H1 (cell line): Measurements from ENCODE around the gene ADSS1. TPM values are rescaled to one million over a fixed set of nuclear protein-coding genes. Genes with fewer than 3 reads are reported as not detected.

Experiments
- CTCF ChIA-PET: fragments of 300-600 bp; sonication (Branson Sonifier 250); formaldehyde crosslinking; loops from one replicate; lab custom pipeline; 2021; ENCODE audit not compliant: partially characterized antibody; lab: Charles Lee
- POLR2A ChIA-PET: fragments of 300-600 bp; sonication (Branson Sonifier 250); formaldehyde crosslinking; loops from one replicate; lab custom pipeline; 2021; ENCODE audit warnings: inconsistent platforms; ENCODE audit not compliant: partially characterized antibody; lab: Charles Lee
- DNase-seq, 2 experiments: peaks; one replicate each; pipeline versions ENCODE4 v3.0.0 to v3.0.0-alpha.2; 2010 to 2022; ENCODE audit warnings: low spot score in 2 of 2, low read depth in 1 of 2, mixed read lengths in 1 of 2
- FAIRE-seq: peaks from 2 replicates; lab custom pipeline; 2011; peaks lifted over from hg19 to GRCh38; lab: Jason Lieb, UNC
- H2AFZ ChIP-seq: 2 replicates; pipeline ENCODE4 v1.8.1; 2012; ENCODE audit warnings: low read length, inconsistent platforms
- H2AK5ac ChIP-seq: 2 replicates; pipeline ENCODE4 v1.6.1; 2013; ENCODE audit warnings: low read depth, low read length
- H2BK120ac ChIP-seq: replicated peaks from 2 replicates; pipeline ENCODE3; 2013; ENCODE audit warnings: low read depth, low read length, inconsistent platforms
- H2BK12ac ChIP-seq: 2 replicates; pipeline ENCODE4 v1.6.1; 2013; ENCODE audit warnings: low read depth, low read length
- H2BK15ac ChIP-seq: 2 replicates; pipeline ENCODE4 v1.6.1; 2013; ENCODE audit warnings: low read length
- H2BK20ac ChIP-seq: 2 replicates; pipeline ENCODE4 v1.6.1; 2013; ENCODE audit warnings: low read length
- H2BK5ac ChIP-seq: 2 replicates; pipeline ENCODE4 v1.6.1; 2013; ENCODE audit warnings: low read depth, low read length
- H3K14ac ChIP-seq: 2 replicates; pipeline ENCODE4 v1.6.1; 2013; ENCODE audit warnings: inconsistent platforms; ENCODE audit not compliant: insufficient read length
- H3K18ac ChIP-seq: 2 replicates; pipeline ENCODE4 v1.6.1; 2013; ENCODE audit warnings: low read length; ENCODE audit errors: extremely low read depth
- H3K23ac ChIP-seq: 2 replicates; pipeline ENCODE4 v1.6.1; 2013; ENCODE audit warnings: inconsistent platforms; ENCODE audit not compliant: insufficient read length
- H3K23me2 ChIP-seq: 2 replicates; pipeline ENCODE4 v1.6.1; 2013; ENCODE audit warnings: low read depth, low read length
- H3K27ac ChIP-seq: 2 replicates; pipeline ENCODE4 v1.6.1; 2011; ENCODE audit warnings: low read depth, low read length, inconsistent platforms
- H3K27me3 ChIP-seq, 4 experiments: replicated peaks in 1 of 4; 1 replicate in 1 of 4; 2 replicates in 3 of 4; pipeline versions ENCODE4 v1.6.1 to v1.8.1; 2011 to 2013; ENCODE audit warnings: low read length in 3 of 4, mild to moderate bottlenecking in 3 of 4, inconsistent platforms in 2 of 4, mixed read lengths in 2 of 4, moderate library complexity in 1 of 4; ENCODE audit not compliant: control insufficient read depth in 3 of 4, insufficient read depth in 3 of 4; ENCODE audit errors: extremely low read depth in 1 of 4
- H3K36me3 ChIP-seq, 4 experiments: 2 replicates each; pipeline versions ENCODE4 v1.6.1 to v1.8.1; 2011 to 2013; ENCODE audit warnings: mild to moderate bottlenecking in 4 of 4, low read length in 3 of 4, moderate library complexity in 2 of 4, control low read depth in 1 of 4, inconsistent platforms in 1 of 4; ENCODE audit not compliant: insufficient read depth in 4 of 4, control insufficient read depth in 2 of 4
- H3K4ac ChIP-seq: replicated peaks from 2 replicates; pipeline ENCODE3; 2013; ENCODE audit warnings: low read length, low read depth, mixed read lengths, inconsistent platforms; ENCODE audit not compliant: insufficient read length
- H3K4me1 ChIP-seq, 4 experiments: replicated peaks in 1 of 4; 1 replicate in 1 of 4; 2 replicates in 3 of 4; pipeline versions ENCODE4 v1.6.1 to v1.8.1; 2011 to 2013; ENCODE audit warnings: low read length in 3 of 4, inconsistent platforms in 2 of 4, mixed read lengths in 1 of 4; ENCODE audit not compliant: insufficient read depth in 4 of 4, control insufficient read depth in 3 of 4
- H3K4me2 ChIP-seq, 2 experiments: 2 replicates each; pipeline versions ENCODE4 v1.6.1 to v1.8.1; 2011 to 2013; ENCODE audit warnings: low read depth in 2 of 2, low read length in 2 of 2, control low read depth in 1 of 2, inconsistent platforms in 1 of 2, mild to moderate bottlenecking in 1 of 2; ENCODE audit not compliant: insufficient read depth in 1 of 2
- H3K4me3 ChIP-seq, 4 experiments: fragments of 200-600, 300-600 bp in 1 of 4; sonication (generic), shearing (Covaris generic), sonication (Bioruptor Twin) in 1 of 4; 2 replicates each; pipeline versions ENCODE4 v1.5.1 to v1.8.1; 2011 to 2016; ENCODE audit warnings: low read length in 4 of 4, low read depth in 3 of 4, control low read depth in 2 of 4, inconsistent platforms in 2 of 4, mild to moderate bottlenecking in 2 of 4, mixed read lengths in 1 of 4, moderate library complexity in 1 of 4; ENCODE audit not compliant: insufficient read depth in 2 of 4; ENCODE audit errors: extremely low read depth in 1 of 4
- H3K56ac ChIP-seq: replicated peaks from 2 replicates; pipeline ENCODE3; 2013; ENCODE audit warnings: low read depth, mild to moderate bottlenecking, mixed read lengths, low read length, inconsistent platforms; ENCODE audit not compliant: insufficient read length
- H3K79me1 ChIP-seq: 2 replicates; pipeline ENCODE4 v1.6.1; 2013; ENCODE audit warnings: low read depth, low read length, control low read depth
- H3K79me2 ChIP-seq, 2 experiments: 2 replicates each; pipeline versions ENCODE4 v1.6.1 to v1.8.1; 2012 to 2013; ENCODE audit warnings: low read length in 2 of 2, mild to moderate bottlenecking in 2 of 2, inconsistent platforms in 1 of 2; ENCODE audit not compliant: insufficient read depth in 2 of 2, control insufficient read depth in 1 of 2
- H3K9ac ChIP-seq, 4 experiments: replicated peaks in 1 of 4; 1 replicate in 1 of 4; 2 replicates in 3 of 4; pipeline versions ENCODE4 v1.6.1 to v1.8.1; 2011 to 2013; ENCODE audit warnings: low read depth in 3 of 4, low read length in 3 of 4, control low read depth in 2 of 4, mild to moderate bottlenecking in 2 of 4, moderate library complexity in 2 of 4, inconsistent platforms in 1 of 4; ENCODE audit errors: extremely low read depth in 1 of 4
- H3K9me3 ChIP-seq, 2 experiments: 2 replicates each; pipeline versions ENCODE4 v1.6.1 to v1.8.1; 2012 to 2013; ENCODE audit warnings: mild to moderate bottlenecking in 2 of 2, moderate library complexity in 2 of 2, control low read depth in 1 of 2, inconsistent platforms in 1 of 2, low read depth in 1 of 2, low read length in 1 of 2, mixed read lengths in 1 of 2; ENCODE audit not compliant: insufficient read depth in 2 of 2
- H4K20me1 ChIP-seq, 2 experiments: replicated peaks in 1 of 2; 2 replicates each; pipeline versions ENCODE3 to v1.8.1; 2011 to 2013; ENCODE audit warnings: inconsistent platforms in 2 of 2, low read length in 2 of 2, mild to moderate bottlenecking in 1 of 2; ENCODE audit not compliant: insufficient read depth in 2 of 2, control insufficient read depth in 1 of 2
- H4K5ac ChIP-seq: 2 replicates; pipeline ENCODE4 v1.6.1; 2013; ENCODE audit warnings: low read length, low read depth, mixed read lengths, inconsistent platforms; ENCODE audit not compliant: insufficient read length
- H4K8ac ChIP-seq: 2 replicates; pipeline ENCODE4 v1.8.0; 2013; ENCODE audit warnings: mild to moderate bottlenecking, moderate library complexity, low read length, inconsistent platforms; ENCODE audit not compliant: insufficient read depth; ENCODE audit errors: extremely low read depth
- H4K91ac ChIP-seq: replicated peaks from 2 replicates; pipeline ENCODE3; 2013; ENCODE audit warnings: low read length, mixed read lengths, inconsistent platforms; ENCODE audit not compliant: insufficient read length
- CREB1 ChIP-seq: IDR thresholded peaks from 2 replicates; pipeline ENCODE4 v1.6.1; 2012; ENCODE audit warnings: inconsistent platforms
- EGR1 ChIP-seq: IDR thresholded peaks from 2 replicates; pipeline ENCODE4 v1.6.1; 2011; ENCODE audit warnings: low read depth, low read length, borderline replicate concordance
- JUN ChIP-seq: IDR thresholded peaks from 2 replicates; pipeline ENCODE4 v1.6.1; 2011; ENCODE audit warnings: low read depth, mild to moderate bottlenecking, improper control_type of control experiment, low read length
- KDM1A ChIP-seq: fragments of 200-600, 300-600 bp; sonication (generic); IDR thresholded peaks from 2 replicates; pipeline ENCODE4 v1.7.1; 2016; ENCODE audit warnings: mild to moderate bottlenecking, low read length, borderline replicate concordance
- SAP30 ChIP-seq: fragments of 300-600 bp; sonication (generic); IDR thresholded peaks from 2 replicates; pipeline ENCODE4 v1.7.1; 2012; ENCODE audit warnings: low read length, moderate library complexity, mild to moderate bottlenecking, inconsistent platforms; ENCODE audit not compliant: insufficient read depth, insufficient replicate concordance
- SIRT6 ChIP-seq: IDR thresholded peaks from one replicate; pipeline ENCODE4 v1.7.1; 2012; ENCODE audit warnings: low read length, inconsistent platforms
- SP2 ChIP-seq: IDR thresholded peaks from 2 replicates; pipeline ENCODE4 v1.6.1; 2012; ENCODE audit warnings: mild to moderate bottlenecking, low read length, inconsistent platforms
- WGBS, 2 experiments: shearing (Covaris generic) in 1 of 2; methylation state at CpG; one replicate each; pipeline versions ENCODE4 v1.1.6 to v1.1.7; 2013 to 2015; ENCODE audit warnings: low lambda C conversion rate in 2 of 2, mixed read lengths in 2 of 2, inconsistent platforms in 1 of 2, low coverage in 1 of 2, missing lambda C conversion rate in 1 of 2; ENCODE audit not compliant: insufficient replicate concordance in 2 of 2, insufficient coverage in 1 of 2, insufficient read length in 1 of 2; ENCODE audit errors: extremely low coverage in 1 of 2, missing lambda C conversion rate in 1 of 2; 5-methylcytosine and 5-hydroxymethylcytosine counted together
- polyA plus RNA-seq, 7 experiments: library from polyadenylated mRNA; depleted of rRNA in 3 of 7; stranded (reverse) in 5 of 7; unstranded in 2 of 7; fragments of >200 nt in 5 of 7; fragments of 200-250 nt in 2 of 7; gene quantifications; 1 replicate in 5 of 7; 2 replicates in 1 of 7; 4 replicates in 1 of 7; pipeline versions ENCODE4 v1.2.1 to v1.2.3, GENCODE V29; 2011 to 2013; ENCODE audit warnings: missing spikeins in 2 of 7, mixed read lengths in 2 of 7
- total RNA-seq: library from RNA; stranded (reverse); fragmentation: NEBNext Ultra II Directional; extraction: Animal tissue kit (Norgen Biotek cat#: 25700); gene quantifications from 2 replicates; pipeline ENCODE4 v1.2.1, GENCODE V29; 2021
- TF ChIP-seq, protein P1 (sequence below): IDR thresholded peaks from 2 replicates; pipeline ENCODE4 v1.6.1; 2012; ENCODE audit warnings: low read length, inconsistent platforms

Gene ADSS1
- total and polyA plus RNA-seq, 2 of the 8 experiments (the other 6 are each of a cell fraction or from before 2014, with no cell fraction given), result 7.1 to 7.9 TPM

DNA sequence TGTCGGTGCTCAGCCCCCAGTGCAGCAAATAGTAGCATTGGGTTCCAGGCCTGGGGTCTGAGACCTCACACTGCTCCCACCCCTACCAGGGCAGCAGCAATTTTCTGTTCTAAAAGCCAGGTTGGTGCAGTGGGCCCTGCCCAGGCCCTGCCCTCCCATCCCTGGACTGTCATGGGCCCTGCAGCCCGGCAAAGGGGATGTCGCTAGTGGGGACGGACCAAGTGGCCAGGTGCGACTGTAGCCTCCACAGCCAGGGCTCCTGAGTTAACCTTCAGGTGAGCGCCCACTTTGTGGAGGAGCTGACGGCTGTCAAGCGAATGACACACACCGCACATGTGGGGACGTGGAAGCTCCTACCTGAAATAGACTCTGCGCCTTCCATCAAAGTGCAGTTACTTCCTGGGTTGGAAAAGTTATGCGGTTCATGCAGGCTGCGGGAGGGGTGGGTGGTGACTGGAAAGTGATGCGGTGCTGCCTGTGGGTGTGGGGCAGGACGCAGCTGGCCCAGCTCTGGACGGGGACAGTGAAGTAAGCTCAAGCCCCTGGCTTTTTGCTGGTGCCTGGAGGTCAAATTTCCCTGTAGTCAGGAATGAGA, 33.1 kb upstream of the ADSS1 start:
- Histone ChIP-seq H4K91ac (no peak overlapping the region), H4K5ac (no peak overlapping the region), H2BK20ac (no peak overlapping the region), H3K36me3 (peaks cover 0 to 2% (median 0%) of the 10 kb centered on the region in 4 experiments; a peak in 1 of 8 replicates), H3K4me3 (no peak overlapping the region; a peak in 2 of 8 replicates), H3K4me1 (peaks cover 0 to 47% (median 36%) of the 10 kb centered on the region in 4 experiments; a peak in 6 of 7 replicates), H2AFZ (no peak overlapping the region), H3K27ac (no peak overlapping the region), H3K56ac (no peak overlapping the region), H3K4ac (no peak overlapping the region), H2AK5ac (no peak overlapping the region), H2BK12ac (0 out of 2 replicates have a peak overlapping the region, but pooled peaks have one; percentile 27), H3K23me2 (peaks cover 12% of the 10 kb centered on the region; the same call in 1 of the 2 replicates), H4K20me1 (peaks cover 3 to 37% of the 10 kb centered on the region in 2 experiments), H2BK5ac (no peak overlapping the region; the same call in 1 of the 2 replicates), H3K14ac (no peak overlapping the region), H3K9me3 (no peaks in the 10 kb centered on the region), H3K27me3 (no peaks in the 10 kb centered on the region; a peak in 1 of 7 replicates), H4K8ac (no peak overlapping the region; the same call in 1 of the 2 replicates), H2BK15ac (no peak overlapping the region), H3K23ac (no peak overlapping the region), H3K79me2 (peaks cover 0 to 31% of the 10 kb centered on the region in 2 experiments; a peak in 2 of 4 replicates), H3K4me2 (peak overlapping the region; percentile 79 to 93; a peak in 2 of 4 replicates), H3K18ac (no peak overlapping the region), H3K79me1 (peaks cover 16% of the 10 kb centered on the region), H2BK120ac (no peak overlapping the region), H3K9ac (no peak overlapping the region; a peak in 1 of 7 replicates)
- POLR2A ChIA-PET, result interaction anchor here (0.8 to 2.4 kb wide), 8 partner anchors 7 to 152 kb away, joined by 3 to 11 read pairs (median 3); no protein-coding TSS in a partner anchor
- WGBS, 2 experiments, result 92% methylated on average over 16 of the region's 16 CpGs; no CpG with 5 or more reads in 1 of the 2 experiments
- no peak for FAIRE-seq
- DNase-seq, result no peak
- CTCF ChIA-PET, result interaction anchor here (0.9 to 1.8 kb wide), 8 partner anchors 9 to 600 kb away, joined by 3 to 8 read pairs (median 4); partner anchors contain the start of gene ADSS1
- TF ChIP-seq CREB1 (no peak), EGR1 (no peak), KDM1A (no peak), SP2 (no peak), SAP30 (no peak), JUN (no peak), SIRT6 (no peak)
- TF ChIP-seq, protein P1, sequence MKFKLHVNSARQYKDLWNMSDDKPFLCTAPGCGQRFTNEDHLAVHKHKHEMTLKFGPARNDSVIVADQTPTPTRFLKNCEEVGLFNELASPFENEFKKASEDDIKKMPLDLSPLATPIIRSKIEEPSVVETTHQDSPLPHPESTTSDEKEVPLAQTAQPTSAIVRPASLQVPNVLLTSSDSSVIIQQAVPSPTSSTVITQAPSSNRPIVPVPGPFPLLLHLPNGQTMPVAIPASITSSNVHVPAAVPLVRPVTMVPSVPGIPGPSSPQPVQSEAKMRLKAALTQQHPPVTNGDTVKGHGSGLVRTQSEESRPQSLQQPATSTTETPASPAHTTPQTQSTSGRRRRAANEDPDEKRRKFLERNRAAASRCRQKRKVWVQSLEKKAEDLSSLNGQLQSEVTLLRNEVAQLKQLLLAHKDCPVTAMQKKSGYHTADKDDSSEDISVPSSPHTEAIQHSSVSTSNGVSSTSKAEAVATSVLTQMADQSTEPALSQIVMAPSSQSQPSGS, result no peak
